SU-DHL-6 (cell line): Measurements from ENCODE around the gene CLEC2D.

Experiments used
- H2AFZ ChIP-seq: fragments of 200-600 bp; sonication (generic); 2 replicates; pipeline ENCODE4 v1.6.1; 2014; ENCODE audit warnings: low read depth, mild to moderate bottlenecking, moderate library complexity, mixed read lengths, antibody characterized with exemption, low read length; ENCODE audit not compliant: severe bottlenecking
- H3F3A ChIP-seq: fragments of 200-600 bp; shearing (Covaris generic); 2 replicates; pipeline ENCODE4 v1.6.0; 2016; ENCODE audit warnings: antibody characterized with exemption, mild to moderate bottlenecking; ENCODE audit not compliant: insufficient read depth
- H3K27ac ChIP-seq: fragments of 200-600 bp; sonication (generic); 2 replicates; pipeline ENCODE4 v1.5.1; 2016; ENCODE audit warnings: low read depth, mild to moderate bottlenecking, low read length, moderate library complexity, mixed read lengths
- H3K27me3 ChIP-seq: fragments of 200-600 bp; sonication (generic), shearing (Covaris generic); 2 replicates; pipeline ENCODE4 v1.6.0; 2014; ENCODE audit warnings: mild to moderate bottlenecking, low read length
- H3K36me3 ChIP-seq: fragments of 200-600 bp; sonication (generic); 2 replicates; pipeline ENCODE4 v1.6.1; 2014; ENCODE audit warnings: mild to moderate bottlenecking, low read length, mixed read lengths
- H3K4me2 ChIP-seq: fragments of 300-600, 200-600 bp; shearing (Covaris generic), sonication (generic); 2 replicates; pipeline ENCODE4 v1.6.0; 2014; ENCODE audit warnings: low read length, low read depth, mild to moderate bottlenecking; ENCODE audit not compliant: poor library complexity, severe bottlenecking
- H3K4me3 ChIP-seq: fragments of 200-600 bp; sonication (generic); 2 replicates; pipeline ENCODE4 v1.5.1; 2014; ENCODE audit warnings: antibody characterized with exemption, low read length, mild to moderate bottlenecking, mixed read lengths; ENCODE audit not compliant: insufficient read depth, poor library complexity, severe bottlenecking
- H3K79me2 ChIP-seq: fragments of 200-600 bp; sonication (generic); 2 replicates; pipeline ENCODE4 v1.6.1; 2014; ENCODE audit warnings: mild to moderate bottlenecking, low read length, moderate library complexity; ENCODE audit not compliant: insufficient read depth
- H3K9ac ChIP-seq: fragments of 200-600 bp; sonication (generic); 2 replicates; pipeline ENCODE4 v1.7.0; 2014; ENCODE audit warnings: mild to moderate bottlenecking, low read length
- H3K9me2 ChIP-seq: fragments of 200-600 bp; sonication (generic); replicated peaks from 2 replicates; pipeline ENCODE4 v1.6.1; 2014; ENCODE audit warnings: low read length; ENCODE audit not compliant: insufficient read depth
- H3K9me3 ChIP-seq: fragments of 200-600 bp; sonication (generic); 2 replicates; pipeline ENCODE4 v1.6.1; 2014; ENCODE audit warnings: low read length, mixed read lengths; ENCODE audit not compliant: insufficient read depth
- H4K20me1 ChIP-seq: fragments of 200-600 bp; sonication (generic); 2 replicates; pipeline ENCODE4 v1.6.1; 2014; ENCODE audit warnings: low read depth, mild to moderate bottlenecking, antibody characterized with exemption, low read length, moderate library complexity, mixed read lengths
- EZH2phosphoT487 ChIP-seq: fragments of 200-600 bp; sonication (generic), shearing (Covaris generic); conservative IDR thresholded peaks from 2 replicates; pipeline ENCODE4 v1.6.1; 2018; ENCODE audit warnings: mild to moderate bottlenecking, antibody characterized with exemption, low read length, moderate library complexity, mixed read lengths
- TF ChIP-seq, protein P1 (sequence below): fragments of 200-600 bp; sonication (generic); IDR thresholded peaks from one replicate; pipeline ENCODE4 v1.5.1; 2017; ENCODE audit warnings: antibody characterized with exemption, mild to moderate bottlenecking, low read length, moderate library complexity; ENCODE audit not compliant: insufficient read depth, poor library complexity, severe bottlenecking

CLEC2D gene

DNA sequence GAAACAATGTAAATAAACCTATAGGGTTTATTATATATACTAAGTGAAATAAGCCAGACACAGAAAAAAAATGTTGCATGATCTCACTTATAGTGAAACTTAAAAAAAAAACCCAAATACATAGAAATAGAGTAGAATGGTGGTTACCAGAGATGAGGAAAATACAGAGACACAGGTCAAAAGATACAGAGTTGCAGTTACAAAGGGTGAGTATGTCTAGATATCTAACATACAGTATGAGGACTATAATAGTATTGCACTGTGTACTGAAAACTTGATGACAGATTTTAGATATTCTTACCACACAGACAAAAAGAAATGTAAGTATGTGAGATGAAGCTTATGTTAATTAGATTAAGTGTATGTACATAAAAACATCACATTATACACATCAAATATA, 28.1 kb downstream of the CLEC2D start:
- H3K4me3 ChIP-seq, result no peak overlapping the region
- H2AFZ ChIP-seq, result no peak overlapping the region
- H3K9ac ChIP-seq, result no peak overlapping the region
- no peaks in the 10 kb centered on the region for H4K20me1 ChIP-seq
- no peak overlapping the region for H3K4me2 ChIP-seq
- peaks cover 63% of the 10 kb centered on the region for H3F3A ChIP-seq
- H3K9me3 ChIP-seq, result no peaks in the 10 kb centered on the region
- H3K79me2 ChIP-seq, result no peaks in the 10 kb centered on the region
- peaks cover 21% of the 10 kb centered on the region for H3K36me3 ChIP-seq
- 0 out of 2 replicates have a peak overlapping the region, but pooled peaks have one; percentile 50 for H3K27ac ChIP-seq
- no peaks in the 10 kb centered on the region for H3K9me2 ChIP-seq
- no peaks in the 10 kb centered on the region for H3K27me3 ChIP-seq
- TF ChIP-seq, protein P1, sequence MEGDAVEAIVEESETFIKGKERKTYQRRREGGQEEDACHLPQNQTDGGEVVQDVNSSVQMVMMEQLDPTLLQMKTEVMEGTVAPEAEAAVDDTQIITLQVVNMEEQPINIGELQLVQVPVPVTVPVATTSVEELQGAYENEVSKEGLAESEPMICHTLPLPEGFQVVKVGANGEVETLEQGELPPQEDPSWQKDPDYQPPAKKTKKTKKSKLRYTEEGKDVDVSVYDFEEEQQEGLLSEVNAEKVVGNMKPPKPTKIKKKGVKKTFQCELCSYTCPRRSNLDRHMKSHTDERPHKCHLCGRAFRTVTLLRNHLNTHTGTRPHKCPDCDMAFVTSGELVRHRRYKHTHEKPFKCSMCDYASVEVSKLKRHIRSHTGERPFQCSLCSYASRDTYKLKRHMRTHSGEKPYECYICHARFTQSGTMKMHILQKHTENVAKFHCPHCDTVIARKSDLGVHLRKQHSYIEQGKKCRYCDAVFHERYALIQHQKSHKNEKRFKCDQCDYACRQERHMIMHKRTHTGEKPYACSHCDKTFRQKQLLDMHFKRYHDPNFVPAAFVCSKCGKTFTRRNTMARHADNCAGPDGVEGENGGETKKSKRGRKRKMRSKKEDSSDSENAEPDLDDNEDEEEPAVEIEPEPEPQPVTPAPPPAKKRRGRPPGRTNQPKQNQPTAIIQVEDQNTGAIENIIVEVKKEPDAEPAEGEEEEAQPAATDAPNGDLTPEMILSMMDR, result no peak
- no peak for TF ChIP-seq EZH2phosphoT487

DNA sequence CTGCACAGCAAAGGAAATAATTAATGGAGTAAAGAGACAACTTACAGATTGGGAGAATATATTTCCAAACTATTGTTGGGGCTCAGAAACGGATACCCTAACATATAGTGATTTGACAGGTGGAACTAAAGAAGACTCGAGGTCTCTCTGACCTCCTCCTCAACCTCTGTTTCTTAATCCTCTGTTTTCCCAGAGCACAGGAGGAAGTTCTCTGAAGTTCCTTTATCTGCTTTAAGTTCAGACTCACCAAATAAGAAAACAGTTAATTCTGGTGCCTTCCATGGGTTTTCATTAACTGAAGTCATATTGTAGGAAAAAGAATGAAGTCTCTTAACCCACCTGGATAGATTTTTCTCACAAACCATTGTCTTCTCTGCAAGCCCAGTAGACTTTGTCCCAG, 29.2 kb downstream of the CLEC2D start:
- TF ChIP-seq EZH2phosphoT487, result no peak
- TF ChIP-seq, protein P1, result no peak
- Histone ChIP-seq H3F3A (peaks cover 55% of the 10 kb centered on the region), H3K4me2 (no peak overlapping the region), H3K4me3 (no peak overlapping the region), H3K36me3 (peaks cover 12% of the 10 kb centered on the region), H3K79me2 (no peaks in the 10 kb centered on the region), H3K27ac (peak overlapping the region; percentile 50), H2AFZ (no peak overlapping the region), H3K27me3 (no peaks in the 10 kb centered on the region), H3K9ac (no peak overlapping the region), H4K20me1 (no peaks in the 10 kb centered on the region), H3K9me3 (no peaks in the 10 kb centered on the region), H3K9me2 (no peaks in the 10 kb centered on the region)

DNA sequence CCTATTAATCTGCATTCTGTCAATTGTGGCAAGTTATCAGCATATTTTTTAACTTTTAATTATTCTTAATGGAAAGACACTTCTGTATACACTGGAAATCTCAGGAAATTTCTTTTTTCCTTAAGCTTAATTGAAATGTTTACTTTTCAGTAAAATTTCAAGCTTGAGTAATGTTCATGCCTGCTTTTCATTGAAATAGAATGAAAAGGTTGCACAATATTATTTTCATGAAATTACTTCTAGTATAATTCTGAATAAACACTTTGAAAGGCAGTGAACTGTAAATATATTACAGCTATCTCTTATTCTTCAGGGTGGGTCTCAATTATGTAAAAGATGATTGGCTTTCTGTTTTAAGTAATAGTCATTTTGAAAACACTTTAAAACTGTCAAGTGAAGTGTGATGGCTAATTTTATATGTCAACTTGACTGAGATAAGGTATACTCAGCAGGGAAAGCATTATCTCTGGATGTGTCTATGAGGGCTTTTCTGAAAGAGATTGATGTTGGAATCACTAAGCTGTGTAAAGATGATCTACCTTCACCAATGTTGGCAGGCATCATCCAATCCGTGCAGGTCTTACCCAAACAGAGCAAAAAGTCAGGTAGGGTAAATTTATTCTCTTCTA, 29.9 kb downstream of the CLEC2D start:
- no peak for TF ChIP-seq EZH2phosphoT487
- TF ChIP-seq, protein P1, result no peak
- H3K4me2 ChIP-seq, result no peak overlapping the region
- peaks cover 51% of the 10 kb centered on the region for H3F3A ChIP-seq

More for the DNA sequence above, 29.9 kb downstream of the CLEC2D start:
- Histone ChIP-seq H3K9ac (no peak overlapping the region), H3K79me2 (no peaks in the 10 kb centered on the region), H3K36me3 (peaks cover 7% of the 10 kb centered on the region), H3K4me3 (no peak overlapping the region), H3K9me3 (no peaks in the 10 kb centered on the region), H3K27me3 (no peaks in the 10 kb centered on the region), H3K9me2 (no peaks in the 10 kb centered on the region), H2AFZ (no peak overlapping the region), H4K20me1 (no peaks in the 10 kb centered on the region), H3K27ac (peak overlapping the region; percentile 50; the same call in 1 of the 2 replicates)
